ENCODE results near the gene NXPE2. TPM values are rescaled to one million over a fixed set of nuclear protein-coding genes. Genes with fewer than 3 reads are reported as not detected.

Gene NXPE2
- total RNA-seq, 1 donor from 2014 or later, result 0.26 TPM

DNA sequence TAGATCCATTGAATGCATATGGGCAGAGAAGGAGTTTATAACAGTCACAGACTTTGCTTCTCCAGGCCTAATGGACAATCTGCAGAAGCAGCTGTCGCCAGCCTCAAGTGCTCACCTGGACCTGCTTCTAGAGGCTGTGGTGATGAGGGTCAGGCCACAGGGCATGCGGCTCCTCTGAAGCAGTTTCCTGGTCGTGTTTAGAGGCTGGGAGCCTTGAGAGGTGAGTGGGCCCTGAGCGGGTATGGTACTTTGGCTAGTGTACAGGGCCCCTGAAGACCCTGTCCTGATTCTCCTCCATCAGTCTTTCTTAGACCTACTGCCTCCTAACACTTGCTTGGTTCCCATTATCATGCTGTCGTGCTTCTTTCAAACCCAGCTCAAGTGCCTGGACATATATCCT, 41.2 kb downstream of the NXPE2 start:
- H3K4me3 Mint-ChIP-seq, result no peak overlapping the region
- no peaks in the 10 kb centered on the region for H3K4me1 Mint-ChIP-seq
- no peak overlapping the region for H3K27ac Mint-ChIP-seq (ENCODE audit: unreplicated experiment)
- TF ChIP-seq, protein P1, sequence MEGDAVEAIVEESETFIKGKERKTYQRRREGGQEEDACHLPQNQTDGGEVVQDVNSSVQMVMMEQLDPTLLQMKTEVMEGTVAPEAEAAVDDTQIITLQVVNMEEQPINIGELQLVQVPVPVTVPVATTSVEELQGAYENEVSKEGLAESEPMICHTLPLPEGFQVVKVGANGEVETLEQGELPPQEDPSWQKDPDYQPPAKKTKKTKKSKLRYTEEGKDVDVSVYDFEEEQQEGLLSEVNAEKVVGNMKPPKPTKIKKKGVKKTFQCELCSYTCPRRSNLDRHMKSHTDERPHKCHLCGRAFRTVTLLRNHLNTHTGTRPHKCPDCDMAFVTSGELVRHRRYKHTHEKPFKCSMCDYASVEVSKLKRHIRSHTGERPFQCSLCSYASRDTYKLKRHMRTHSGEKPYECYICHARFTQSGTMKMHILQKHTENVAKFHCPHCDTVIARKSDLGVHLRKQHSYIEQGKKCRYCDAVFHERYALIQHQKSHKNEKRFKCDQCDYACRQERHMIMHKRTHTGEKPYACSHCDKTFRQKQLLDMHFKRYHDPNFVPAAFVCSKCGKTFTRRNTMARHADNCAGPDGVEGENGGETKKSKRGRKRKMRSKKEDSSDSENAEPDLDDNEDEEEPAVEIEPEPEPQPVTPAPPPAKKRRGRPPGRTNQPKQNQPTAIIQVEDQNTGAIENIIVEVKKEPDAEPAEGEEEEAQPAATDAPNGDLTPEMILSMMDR (conservative IDR thresholded peaks at IDR 0.05), result no peak
- DNase-seq (ENCODE audit: low read depth, low spot score), result no peak
- H3K27me3 Mint-ChIP-seq (ENCODE audit: low read depth), result peaks cover 18% of the 10 kb centered on the region
- H3K9me3 Mint-ChIP-seq, result peaks cover 2% of the 10 kb centered on the region
- H3K36me3 Mint-ChIP-seq (ENCODE audit: low read depth), result no peaks in the 10 kb centered on the region

DNA sequence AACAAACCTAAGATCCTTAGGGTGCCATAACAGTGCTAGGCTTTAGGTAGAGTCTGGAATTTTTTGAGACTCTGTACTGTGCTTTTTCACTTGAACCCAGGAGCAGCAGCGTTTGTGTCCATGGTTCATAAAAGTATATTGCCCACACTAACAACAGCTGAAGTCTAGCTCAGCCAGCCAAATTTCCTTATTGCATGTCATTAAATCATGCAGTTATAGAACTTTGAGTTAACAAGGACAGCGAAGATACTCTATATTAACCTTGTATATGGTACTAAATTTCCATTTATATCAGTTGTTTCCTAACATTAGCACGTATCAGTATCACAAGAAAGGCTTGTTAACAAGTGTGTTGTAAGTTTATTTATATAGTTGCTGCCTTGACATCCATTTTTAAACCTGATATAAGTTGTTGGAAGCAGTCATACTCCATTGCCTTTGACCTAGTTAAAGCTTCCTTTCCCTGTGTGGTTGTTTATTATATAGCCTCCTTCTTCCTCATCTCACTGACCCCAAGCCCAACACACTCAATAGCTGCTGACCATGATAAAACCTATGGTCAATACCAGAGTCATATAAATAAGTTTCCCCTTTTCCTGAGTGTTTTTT, 46.7 kb downstream of the NXPE2 start:
- H3K36me3 Mint-ChIP-seq (ENCODE audit: low read depth), result no peaks in the 10 kb centered on the region
- peaks cover 46% of the 10 kb centered on the region for H3K27me3 Mint-ChIP-seq (ENCODE audit: low read depth)
- no peaks in the 10 kb centered on the region for H3K4me1 Mint-ChIP-seq
- H3K9me3 Mint-ChIP-seq, result peaks cover 10% of the 10 kb centered on the region
- no peak for DNase-seq (ENCODE audit: low read depth, low spot score)
- TF ChIP-seq, protein P1 (conservative IDR thresholded peaks at IDR 0.05), result no peak
- H3K4me3 Mint-ChIP-seq, result no peak overlapping the region
- no peak overlapping the region for H3K27ac Mint-ChIP-seq (ENCODE audit: unreplicated experiment)

DNA sequence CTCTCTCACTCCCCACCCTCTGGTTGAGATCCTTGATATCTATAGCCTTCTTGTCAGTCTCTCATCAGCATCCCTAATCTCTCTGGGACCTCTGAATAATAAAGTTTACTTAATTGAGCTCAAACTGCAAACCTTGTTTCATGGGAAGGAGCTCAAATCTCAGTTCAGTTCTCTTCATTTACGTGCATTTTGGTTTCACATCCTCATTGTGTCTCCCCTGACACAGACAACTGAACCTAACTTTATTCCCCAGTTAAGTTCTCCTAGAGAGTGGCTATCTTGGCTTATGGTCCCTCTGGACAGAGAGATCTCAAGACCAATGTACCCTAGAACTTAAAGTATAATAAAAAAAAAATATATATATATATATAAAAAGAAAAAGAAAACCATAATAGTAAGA, 47.3 kb downstream of the NXPE2 start:
- no peak overlapping the region for H3K27ac Mint-ChIP-seq (ENCODE audit: unreplicated experiment)

DNA sequence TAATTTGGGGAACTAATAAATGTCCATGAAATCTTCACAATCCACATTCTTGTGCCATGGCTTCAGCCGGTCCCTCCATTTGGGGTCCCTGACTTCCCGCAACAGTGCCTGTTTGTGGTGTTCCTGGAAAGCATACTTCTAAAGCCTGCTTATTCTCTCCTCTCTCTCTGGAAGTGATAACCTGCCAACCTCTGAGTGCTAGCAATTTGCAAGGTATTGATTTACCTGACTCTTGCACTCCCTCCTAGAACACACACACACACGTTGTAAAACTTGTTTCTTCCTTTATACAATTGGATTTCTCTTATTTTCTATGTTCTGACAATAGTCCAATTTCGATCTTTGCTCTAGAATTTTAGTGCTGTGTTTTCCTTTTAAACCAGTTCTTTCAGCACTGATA, 58.5 kb downstream of the NXPE2 start:
- no peaks in the 10 kb centered on the region for H3K9me3 Mint-ChIP-seq
- H3K4me1 Mint-ChIP-seq, result no peaks in the 10 kb centered on the region
- no peak for DNase-seq (ENCODE audit: low read depth, low spot score)
- peaks cover 6% of the 10 kb centered on the region for H3K27me3 Mint-ChIP-seq (ENCODE audit: low read depth)
- H3K4me3 Mint-ChIP-seq, result no peak overlapping the region
- TF ChIP-seq, protein P1 (conservative IDR thresholded peaks at IDR 0.05), result no peak
- H3K27ac Mint-ChIP-seq (ENCODE audit: unreplicated experiment), result no peak overlapping the region
- H3K36me3 Mint-ChIP-seq (ENCODE audit: low read depth), result no peaks in the 10 kb centered on the region

More for the DNA sequence above, 47.3 kb downstream of the NXPE2 start:
- Mint-ChIP-seq H3K36me3 (ENCODE audit: low read depth) (no peaks in the 10 kb centered on the region), H3K4me3 (no peak overlapping the region), H3K9me3 (peaks cover 10% of the 10 kb centered on the region), H3K4me1 (no peaks in the 10 kb centered on the region), H3K27me3 (ENCODE audit: low read depth) (peaks cover 46% of the 10 kb centered on the region)
- no peak for DNase-seq (ENCODE audit: low read depth, low spot score)
- TF ChIP-seq, protein P1 (conservative IDR thresholded peaks at IDR 0.05), result no peak

DNA sequence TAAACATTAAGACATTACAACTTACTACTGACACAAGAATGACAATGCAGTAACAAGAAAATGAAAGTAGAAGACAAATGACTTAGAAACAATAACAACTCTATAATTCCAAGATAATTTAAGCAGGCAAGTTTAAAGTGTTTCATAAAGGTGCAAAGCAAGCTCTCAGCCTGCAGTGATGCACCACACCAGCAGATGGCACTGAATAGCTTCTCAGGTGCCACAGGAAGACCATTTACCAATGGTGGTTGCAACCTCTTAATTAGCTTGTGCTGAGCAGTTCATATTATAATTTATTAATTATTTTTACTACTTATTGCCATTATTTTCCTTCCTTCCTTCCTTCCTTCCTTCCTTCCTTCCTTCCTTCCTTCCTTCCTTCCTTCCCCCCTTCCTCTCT, 60.6 kb downstream of the NXPE2 start:
- DNase-seq (ENCODE audit: low read depth, low spot score), result peak; percentile 18
- no peaks in the 10 kb centered on the region for H3K4me1 Mint-ChIP-seq
- H3K9me3 Mint-ChIP-seq, result no peaks in the 10 kb centered on the region

More for the DNA sequence above, 60.6 kb downstream of the NXPE2 start:
- Mint-ChIP-seq H3K27me3 (ENCODE audit: low read depth) (peaks cover 6% of the 10 kb centered on the region), H3K4me3 (no peak overlapping the region), H3K27ac (ENCODE audit: unreplicated experiment) (no peak overlapping the region), H3K36me3 (ENCODE audit: low read depth) (no peaks in the 10 kb centered on the region)
- TF ChIP-seq, protein P1 (conservative IDR thresholded peaks at IDR 0.05), result peak; percentile 81
